Naive thymus-derived CD8-positive, alpha-beta T cell (primary cell): ENCODE data around the gene CAPN14. TPM values are rescaled to one million over a fixed set of nuclear protein-coding genes. Genes with fewer than 3 reads are reported as not detected.

Experiments
- ATAC-seq, 2 donors: fragments of 150-1000 bp; cut with Tn5 transposase in 1 of 2; sonication (Bioruptor Pico), chemical (Tn5 transposase) in 1 of 2; 1 replicate in 1 of 2; 2 replicates in 1 of 2; pipeline ENCODE4 v1.10.0; 2021; ENCODE audit warnings: mild to moderate bottlenecking in 2 of 2, moderate library complexity in 2 of 2
- POLR2A ChIA-PET: fragments of 350-600 bp; sonication (Branson Sonifier 250); formaldehyde crosslinking; loops from one replicate; lab custom pipeline; 2021; ENCODE audit warnings: antibody characterized with exemption; lab: Charles Lee
- DNase-seq, 10 donors: peaks; one replicate each; pipeline versions ENCODE4 v3.0.0 to v3.0.0-alpha.2; 2020 to 2022
- H3K27ac Mint-ChIP-seq, 10 donors: one replicate each; pipeline ENCODE4 v1.8.0; 2020 to 2022; ENCODE audit warnings: mild to moderate bottlenecking in 10 of 10, mixed read lengths in 10 of 10, moderate library complexity in 4 of 10, inconsistent platforms in 1 of 10
- H3K27me3 Mint-ChIP-seq, 5 donors: one replicate each; pipeline ENCODE4 v1.8.0; 2021 to 2022; ENCODE audit warnings: mixed read lengths in 5 of 5
- H3K36me3 Mint-ChIP-seq, 3 donors: one replicate each; pipeline ENCODE4 v1.8.0; 2020 to 2022; ENCODE audit warnings: mixed read lengths in 3 of 3, mild to moderate bottlenecking in 2 of 3, inconsistent platforms in 1 of 3
- H3K4me1 Mint-ChIP-seq, 4 donors: one replicate each; pipeline ENCODE4 v1.8.0; 2021 to 2022; ENCODE audit warnings: mixed read lengths in 4 of 4
- H3K4me3 Mint-ChIP-seq, 10 donors: one replicate each; pipeline ENCODE4 v1.8.0; 2020 to 2022; ENCODE audit warnings: mild to moderate bottlenecking in 10 of 10, mixed read lengths in 10 of 10, moderate library complexity in 6 of 10, inconsistent platforms in 1 of 10
- H3K9me3 Mint-ChIP-seq, 9 donors: one replicate each; pipeline ENCODE4 v1.8.0; 2020 to 2022; ENCODE audit warnings: mixed read lengths in 9 of 9, mild to moderate bottlenecking in 3 of 9, inconsistent platforms in 1 of 9, moderate library complexity in 1 of 9
- polyA plus RNA-seq, 3 donors: library from polyadenylated mRNA; unstranded; fragments of 300-500 nt; fragmentation: Illumina TruSeq; gene quantifications; one replicate each; pipeline ENCODE4 v1.2.3, GENCODE V29; 2021
- total RNA-seq, 8 experiments: library from RNA in 2 of 8; stranded (reverse) in 2 of 8; gene quantifications; one replicate each; pipeline ENCODE4 v1.2.3 and lab custom pipeline; 2021 to 2026

The CAPN14 gene
- total and polyA plus RNA-seq, 5 experiments from 2014 or later, result 0.09 to 0.65 (median 0.29) TPM; not detected in 1

GRCh38 chr2:31214444-31214915 is 2.8 kb downstream of the CAPN14 start:
- no peaks in the 10 kb centered on the region for H3K9me3 Mint-ChIP-seq
- peak overlapping the region in 5 of 10 donors; percentile 3 to 83 (median 27) for H3K27ac Mint-ChIP-seq
- H3K4me3 Mint-ChIP-seq, result no peak overlapping the region
- H3K27me3 Mint-ChIP-seq, result peaks cover 0 to 8% (median 0%) of the 10 kb centered on the region in 5 donors
- H3K4me1 Mint-ChIP-seq, result peaks cover 4 to 58% (median 15%) of the 10 kb centered on the region in 4 donors
- no peaks in the 10 kb centered on the region for H3K36me3 Mint-ChIP-seq
- DNase-seq (no peak), ATAC-seq (no peak)
- POLR2A ChIA-PET, result no interaction called here

GRCh38 chr2:31213601-31214443 is 3.5 kb downstream of the CAPN14 start:
- Mint-ChIP-seq H3K27me3 (peaks cover 0 to 2% (median 0%) of the 10 kb centered on the region in 5 donors), H3K4me1 (peaks cover 4 to 51% (median 15%) of the 10 kb centered on the region in 4 donors), H3K9me3 (no peaks in the 10 kb centered on the region), H3K36me3 (no peaks in the 10 kb centered on the region), H3K4me3 (no peak overlapping the region), H3K27ac (peak overlapping the region in 6 of 10 donors; percentile 3 to 83 (median 27))
- DNase-seq (no peak), ATAC-seq (no peak)
- POLR2A ChIA-PET, result no interaction called here

- DNase-seq (no peak), ATAC-seq (no peak)
- Mint-ChIP-seq H3K9me3 (no peaks in the 10 kb centered on the region), H3K36me3 (no peaks in the 10 kb centered on the region), H3K27ac (no peak overlapping the region), H3K27me3 (no peaks in the 10 kb centered on the region), H3K4me1 (peaks cover 4 to 43% (median 15%) of the 10 kb centered on the region in 4 donors), H3K4me3 (no peak overlapping the region)
- POLR2A ChIA-PET, result no interaction called here
Measured at GRCh38 chr2:31212659-31213600, 4.4 kb downstream of the CAPN14 start.

GRCh38 chr2:31208240-31208639 is 9.1 kb downstream of the CAPN14 start:
- ATAC-seq, result no peak
- no peaks in the 10 kb centered on the region for H3K4me1 Mint-ChIP-seq
- no peaks in the 10 kb centered on the region for H3K36me3 Mint-ChIP-seq
- H3K27ac Mint-ChIP-seq, result peak overlapping the region in 2 of 10 donors; percentile 50 to 79
- H3K27me3 Mint-ChIP-seq, result peaks cover 0 to 3% (median 0%) of the 10 kb centered on the region in 5 donors
- no peak for DNase-seq
- H3K9me3 Mint-ChIP-seq, result no peaks in the 10 kb centered on the region
- no peak overlapping the region for H3K4me3 Mint-ChIP-seq
- POLR2A ChIA-PET, result interaction anchor here (0.6 kb wide), 1 partner anchor 51 kb away, joined by 3 read pairs; no protein-coding TSS in a partner anchor

GRCh38 chr2:31207790-31208189 is 9.5 kb downstream of the CAPN14 start:
- H3K27me3 Mint-ChIP-seq, result peaks cover 0 to 3% (median 0%) of the 10 kb centered on the region in 5 donors
- DNase-seq (no peak), ATAC-seq (no peak)
- H3K36me3 Mint-ChIP-seq, result no peaks in the 10 kb centered on the region
- H3K4me3 Mint-ChIP-seq, result no peak overlapping the region
- H3K4me1 Mint-ChIP-seq, result no peaks in the 10 kb centered on the region
- no peak overlapping the region for H3K27ac Mint-ChIP-seq
- H3K9me3 Mint-ChIP-seq, result no peaks in the 10 kb centered on the region
- POLR2A ChIA-PET, result no interaction called here

- H3K36me3 Mint-ChIP-seq, result no peaks in the 10 kb centered on the region
- H3K4me1 Mint-ChIP-seq, result no peaks in the 10 kb centered on the region
- POLR2A ChIA-PET, result no interaction called here
- no peak for DNase-seq
- H3K4me3 Mint-ChIP-seq, result no peak overlapping the region
- no peak for ATAC-seq
- peaks cover 0 to 3% (median 0%) of the 10 kb centered on the region in 5 donors for H3K27me3 Mint-ChIP-seq
- H3K9me3 Mint-ChIP-seq, result no peaks in the 10 kb centered on the region
- H3K27ac Mint-ChIP-seq, result no peak overlapping the region
Measured at GRCh38 chr2:31205613-31206012, 11.7 kb downstream of the CAPN14 start.

- Mint-ChIP-seq H3K27me3 (peaks cover 0 to 3% (median 0%) of the 10 kb centered on the region in 5 donors), H3K36me3 (no peaks in the 10 kb centered on the region), H3K4me3 (no peak overlapping the region), H3K4me1 (no peaks in the 10 kb centered on the region), H3K27ac (peak overlapping the region in 1 of 10 donors; percentile 71), H3K9me3 (no peaks in the 10 kb centered on the region)
- POLR2A ChIA-PET, result no interaction called here
- DNase-seq, result no peak
- no peak for ATAC-seq
Measured at GRCh38 chr2:31205186-31205585, 12.1 kb downstream of the CAPN14 start.

- H3K27me3 Mint-ChIP-seq, result peaks cover 0 to 3% (median 0%) of the 10 kb centered on the region in 5 donors
Measured at GRCh38 chr2:31204783-31205182, 12.5 kb downstream of the CAPN14 start.

GRCh38 chr2:31203916-31204315 is 13.4 kb downstream of the CAPN14 start:
- Mint-ChIP-seq H3K36me3 (peaks cover 0 to 3% (median 0%) of the 10 kb centered on the region in 3 donors), H3K4me1 (no peaks in the 10 kb centered on the region), H3K4me3 (no peak overlapping the region), H3K27ac (no peak overlapping the region), H3K9me3 (no peaks in the 10 kb centered on the region), H3K27me3 (peaks cover 0 to 3% (median 0%) of the 10 kb centered on the region in 5 donors)
- DNase-seq (no peak), ATAC-seq (no peak)
- POLR2A ChIA-PET, result no interaction called here

More at GRCh38 chr2:31204783-31205182, 12.5 kb downstream of the CAPN14 start:
- Mint-ChIP-seq H3K4me3 (no peak overlapping the region), H3K9me3 (no peaks in the 10 kb centered on the region), H3K36me3 (no peaks in the 10 kb centered on the region), H3K27ac (no peak overlapping the region), H3K4me1 (no peaks in the 10 kb centered on the region)
- DNase-seq (no peak), ATAC-seq (no peak)
- POLR2A ChIA-PET, result no interaction called here

GRCh38 chr2:31202833-31203232 is 14.5 kb downstream of the CAPN14 start:
- peaks cover 0 to 3% (median 0%) of the 10 kb centered on the region in 5 donors for H3K27me3 Mint-ChIP-seq
- no peaks in the 10 kb centered on the region for H3K9me3 Mint-ChIP-seq
- POLR2A ChIA-PET, result no interaction called here
- ATAC-seq (no peak), DNase-seq (no peak)
- H3K36me3 Mint-ChIP-seq, result peaks cover 0 to 5% (median 0%) of the 10 kb centered on the region in 3 donors
- H3K4me1 Mint-ChIP-seq, result no peaks in the 10 kb centered on the region
- H3K4me3 Mint-ChIP-seq, result no peak overlapping the region
- H3K27ac Mint-ChIP-seq, result no peak overlapping the region

- Mint-ChIP-seq H3K4me1 (no peaks in the 10 kb centered on the region), H3K36me3 (peaks cover 0 to 5% (median 0%) of the 10 kb centered on the region in 3 donors), H3K9me3 (no peaks in the 10 kb centered on the region), H3K4me3 (no peak overlapping the region), H3K27me3 (peaks cover 0 to 3% (median 0%) of the 10 kb centered on the region in 5 donors), H3K27ac (no peak overlapping the region)
- DNase-seq (no peak), ATAC-seq (no peak)
- POLR2A ChIA-PET, result no interaction called here
Measured at GRCh38 chr2:31202041-31202440, 15.3 kb downstream of the CAPN14 start.

- no peak overlapping the region for H3K4me3 Mint-ChIP-seq
- peaks cover 0 to 5% (median 0%) of the 10 kb centered on the region in 3 donors for H3K36me3 Mint-ChIP-seq
- POLR2A ChIA-PET, result no interaction called here
- ATAC-seq, result no peak
- no peak overlapping the region for H3K27ac Mint-ChIP-seq
- no peaks in the 10 kb centered on the region for H3K4me1 Mint-ChIP-seq
- peaks cover 0 to 3% (median 0%) of the 10 kb centered on the region in 5 donors for H3K27me3 Mint-ChIP-seq
- H3K9me3 Mint-ChIP-seq, result no peaks in the 10 kb centered on the region
- no peak for DNase-seq
Measured at GRCh38 chr2:31200972-31201371, 16.3 kb downstream of the CAPN14 start.
